Adipocyte (in vitro differentiated cells): ENCODE measurements around the gene TIAM2.
"Not testable (repeated sequence)": the region's sequence is repeated elsewhere in the genome, so short reads cannot be mapped to it uniquely, and the experiment has no call there.

Experiments used
- DNase-seq: peaks from one replicate; pipeline ENCODE4 v3.0.0-alpha.2; 2015; ENCODE audit warnings: low read depth
- H3K27me3 ChIP-seq: replicated peaks from 2 replicates; pipeline ENCODE4 v1.7.0; 2013; ENCODE audit warnings: mild to moderate bottlenecking, low read length, moderate library complexity; ENCODE audit not compliant: control insufficient read depth, insufficient read depth
- H3K36me3 ChIP-seq: 2 replicates; pipeline ENCODE4 v1.7.0; 2013; ENCODE audit warnings: low read length, mild to moderate bottlenecking, moderate library complexity; ENCODE audit not compliant: control insufficient read depth, insufficient read depth, severe bottlenecking
- H3K4me1 ChIP-seq: 2 replicates; pipeline ENCODE4 v1.7.0; 2013; ENCODE audit warnings: mild to moderate bottlenecking, low read length, moderate library complexity; ENCODE audit not compliant: control insufficient read depth, insufficient read depth
- H3K4me3 ChIP-seq: 2 replicates; pipeline ENCODE4 v1.7.0; 2013; ENCODE audit warnings: mild to moderate bottlenecking, low read length, moderate library complexity
- H3K9ac ChIP-seq: 2 replicates; pipeline ENCODE4 v1.7.0; 2013; ENCODE audit warnings: mild to moderate bottlenecking, low read length, moderate library complexity
- H3K9me3 ChIP-seq: 2 replicates; pipeline ENCODE4 v1.7.0; 2013; ENCODE audit warnings: mild to moderate bottlenecking, low read length, moderate library complexity; ENCODE audit not compliant: control insufficient read depth

TIAM2 gene

GRCh38 chr6:155177363-155177961 is 182.3 kb downstream of the TIAM2 start:
- no peaks in the 10 kb centered on the region for H3K36me3 ChIP-seq
- no peaks in the 10 kb centered on the region for H3K4me1 ChIP-seq
- H3K27me3 ChIP-seq: no peaks in the 10 kb centered on the region
- peak; percentile 93 for DNase-seq
- H3K4me3 ChIP-seq: no peak overlapping the region
- no peaks in the 10 kb centered on the region for H3K9me3 ChIP-seq
- no peak overlapping the region for H3K9ac ChIP-seq

- Histone ChIP-seq H3K9me3 (no peaks in the 10 kb centered on the region), H3K36me3 (no peaks in the 10 kb centered on the region), H3K27me3 (no peaks in the 10 kb centered on the region), H3K4me1 (no peaks in the 10 kb centered on the region), H3K4me3 (no peak overlapping the region), H3K9ac (no peak overlapping the region)
- no peak for DNase-seq
Measured at GRCh38 chr6:155181498-155181897, 186.4 kb downstream of the TIAM2 start.

- Histone ChIP-seq H3K4me1 (no peaks in the 10 kb centered on the region), H3K27me3 (no peaks in the 10 kb centered on the region), H3K36me3 (no peaks in the 10 kb centered on the region), H3K4me3 (no peak overlapping the region), H3K9me3 (no peaks in the 10 kb centered on the region), H3K9ac (no peak overlapping the region)
- DNase-seq: no peak
Measured at GRCh38 chr6:155182103-155182502, 187.0 kb downstream of the TIAM2 start.

GRCh38 chr6:155183095-155183494 is 188.0 kb downstream of the TIAM2 start:
- no peaks in the 10 kb centered on the region for H3K27me3 ChIP-seq
- H3K36me3 ChIP-seq: no peaks in the 10 kb centered on the region
- H3K4me3 ChIP-seq: no peak overlapping the region
- H3K9ac ChIP-seq: no peak overlapping the region
- DNase-seq: no peak
- H3K4me1 ChIP-seq: no peaks in the 10 kb centered on the region
- H3K9me3 ChIP-seq: no peaks in the 10 kb centered on the region

GRCh38 chr6:155185041-155185440 is 189.9 kb downstream of the TIAM2 start:
- H3K4me1 ChIP-seq: peaks cover 17% of the 10 kb centered on the region
- H3K4me3 ChIP-seq, H3K9me3 ChIP-seq, H3K9ac ChIP-seq, H3K27me3 ChIP-seq, H3K36me3 ChIP-seq, DNase-seq: not testable (repeated sequence)

GRCh38 chr6:155185544-155185943 is 190.4 kb downstream of the TIAM2 start:
- Histone ChIP-seq H3K27me3 (no peaks in the 10 kb centered on the region), H3K4me3 (no peak overlapping the region), H3K9me3 (no peaks in the 10 kb centered on the region), H3K9ac (no peak overlapping the region), H3K36me3 (no peaks in the 10 kb centered on the region), H3K4me1 (peaks cover 17% of the 10 kb centered on the region)
- no peak for DNase-seq

- Histone ChIP-seq H3K4me1 (peaks cover 17% of the 10 kb centered on the region), H3K27me3 (no peaks in the 10 kb centered on the region), H3K36me3 (no peaks in the 10 kb centered on the region), H3K4me3 (no peak overlapping the region), H3K9me3 (no peaks in the 10 kb centered on the region), H3K9ac (no peak overlapping the region)
- no peak for DNase-seq
Measured at GRCh38 chr6:155186052-155186658, 191.0 kb downstream of the TIAM2 start.

- peaks cover 17% of the 10 kb centered on the region for H3K4me1 ChIP-seq
- no peak overlapping the region for H3K9ac ChIP-seq
- no peaks in the 10 kb centered on the region for H3K9me3 ChIP-seq
- no peak overlapping the region for H3K4me3 ChIP-seq
- no peaks in the 10 kb centered on the region for H3K27me3 ChIP-seq
- no peak for DNase-seq
- H3K36me3 ChIP-seq: no peaks in the 10 kb centered on the region
Measured at GRCh38 chr6:155187106-155187505, 192.0 kb downstream of the TIAM2 start.

GRCh38 chr6:155187994-155188706 is 193.0 kb downstream of the TIAM2 start:
- H3K36me3 ChIP-seq: no peaks in the 10 kb centered on the region
- no peak overlapping the region for H3K9ac ChIP-seq
- H3K27me3 ChIP-seq: no peaks in the 10 kb centered on the region
- no peak overlapping the region for H3K4me3 ChIP-seq
- no peak for DNase-seq
- no peaks in the 10 kb centered on the region for H3K9me3 ChIP-seq
- peaks cover 17% of the 10 kb centered on the region for H3K4me1 ChIP-seq

- Histone ChIP-seq H3K4me1 (peaks cover 17% of the 10 kb centered on the region), H3K27me3 (no peaks in the 10 kb centered on the region), H3K36me3 (no peaks in the 10 kb centered on the region), H3K9ac (peak overlapping the region; percentile 51), H3K9me3 (no peaks in the 10 kb centered on the region), H3K4me3 (peak overlapping the region; percentile 62)
- DNase-seq: peak; percentile 74
Measured at GRCh38 chr6:155188707-155189496, 193.8 kb downstream of the TIAM2 start.

- Histone ChIP-seq H3K36me3 (no peaks in the 10 kb centered on the region), H3K9me3 (no peaks in the 10 kb centered on the region), H3K27me3 (no peaks in the 10 kb centered on the region), H3K9ac (no peak overlapping the region), H3K4me3 (no peak overlapping the region), H3K4me1 (peaks cover 17% of the 10 kb centered on the region)
- no peak for DNase-seq
Measured at GRCh38 chr6:155190677-155191076, 195.6 kb downstream of the TIAM2 start.
